T-helper 1 cell treated with Interleukin-12 subunit alpha and Interleukin-12 subunit beta and Interleukin-4 antibody, amounts not matched to agents 30 ng/mL and 1 ng/mL, for 36 hours (primary cell): ENCODE measurements around the gene FREM2. TPM values are rescaled to one million over a fixed set of nuclear protein-coding genes. Genes with fewer than 3 reads are reported as not detected.

Experiments used
- intact Hi-C: fragments of 100-400 bp; cut with micrococcal nuclease; formaldehyde crosslinking; loops from one replicate; pipeline ENCODE4 v1.15.1; 2024
- total RNA-seq: library from RNA; stranded (reverse); gene quantifications from 2 replicates; pipeline ENCODE4 v1.2.3, GENCODE V29; 2022

The FREM2 gene
- total RNA-seq, 1 donor from 2014 or later: 0.15 TPM

- intact Hi-C loops: loop anchor here (10.0 kb wide), 1 partner anchor 229 kb away; no protein-coding TSS in a partner anchor
Measured at GRCh38 chr13:38685431-38685830, 1.4 kb upstream of the FREM2 start.

GRCh38 chr13:38685974-38686576 lies 802 bp upstream of the FREM2 start:
- intact Hi-C loops: loop anchor here (10.0 kb wide), 1 partner anchor 229 kb away; no protein-coding TSS in a partner anchor

- intact Hi-C loops: loop anchor here (10.0 kb wide), 1 partner anchor 227 kb away; no protein-coding TSS in a partner anchor
Measured at GRCh38 chr13:38687246-38688229, 661 bp downstream of the FREM2 start.

- intact Hi-C loops: loop anchor here (10.0 kb wide), 1 partner anchor 226 kb away; no protein-coding TSS in a partner anchor
Measured at GRCh38 chr13:38688674-38689073, 1.8 kb downstream of the FREM2 start.

- intact Hi-C loops: no loop called here
Measured at GRCh38 chr13:38690231-38690630, 3.4 kb downstream of the FREM2 start.

- intact Hi-C loops: no loop called here
Measured at GRCh38 chr13:38693168-38693567, 6.3 kb downstream of the FREM2 start.

GRCh38 chr13:38693641-38694040 lies 6.8 kb downstream of the FREM2 start:
- intact Hi-C loops: no loop called here

- intact Hi-C loops: no loop called here
Measured at GRCh38 chr13:38697197-38697596, 10.3 kb downstream of the FREM2 start.

GRCh38 chr13:38697628-38698333 lies 10.9 kb downstream of the FREM2 start:
- intact Hi-C loops: no loop called here

GRCh38 chr13:38700051-38700450 lies 13.2 kb downstream of the FREM2 start:
- intact Hi-C loops: no loop called here

- intact Hi-C loops: no loop called here
Measured at GRCh38 chr13:38702669-38703068, 15.8 kb downstream of the FREM2 start.

- intact Hi-C loops: no loop called here
Measured at GRCh38 chr13:38703255-38703654, 16.4 kb downstream of the FREM2 start.

- intact Hi-C loops: no loop called here
Measured at GRCh38 chr13:38705365-38705764, 18.5 kb downstream of the FREM2 start.

GRCh38 chr13:38707460-38707859 lies 20.6 kb downstream of the FREM2 start:
- intact Hi-C loops: no loop called here

- intact Hi-C loops: no loop called here
Measured at GRCh38 chr13:38713046-38713445, 26.2 kb downstream of the FREM2 start.

GRCh38 chr13:38718374-38718773 lies 31.5 kb downstream of the FREM2 start:
- intact Hi-C loops: no loop called here

- intact Hi-C loops: no loop called here
Measured at GRCh38 chr13:38730332-38730731, 43.5 kb downstream of the FREM2 start.

- intact Hi-C loops: no loop called here
Measured at GRCh38 chr13:38733146-38733545, 46.3 kb downstream of the FREM2 start.

GRCh38 chr13:38735665-38736440 lies 49.0 kb downstream of the FREM2 start:
- intact Hi-C loops: no loop called here

GRCh38 chr13:38743466-38743865 lies 56.6 kb downstream of the FREM2 start:
- intact Hi-C loops: no loop called here

- intact Hi-C loops: no loop called here
Measured at GRCh38 chr13:38752686-38753085, 65.8 kb downstream of the FREM2 start.
